Measurements from ENCODE around the gene ELANE.

The ELANE gene

DNA sequence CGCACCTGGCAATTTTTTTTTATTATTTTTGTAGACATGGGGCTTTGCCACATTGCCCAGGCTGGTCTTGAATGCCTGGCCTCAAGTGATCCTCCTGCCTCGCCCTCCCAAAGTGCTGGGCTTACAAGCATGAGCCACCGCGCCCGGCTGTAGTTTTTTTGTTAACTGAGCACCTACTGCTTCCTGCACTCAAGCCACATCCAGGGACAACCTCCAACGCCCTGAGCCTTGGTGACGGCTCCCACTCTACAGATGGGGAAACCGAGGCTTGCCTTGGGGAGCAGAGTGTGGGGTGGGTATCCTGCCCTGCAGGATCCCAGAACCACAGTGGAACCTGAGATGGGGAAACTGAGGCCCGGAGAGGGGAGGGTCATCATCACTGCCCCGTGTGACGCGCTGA, 3.0 kb downstream of the ELANE start (continued):
- TF ChIP-seq, protein P1, sequence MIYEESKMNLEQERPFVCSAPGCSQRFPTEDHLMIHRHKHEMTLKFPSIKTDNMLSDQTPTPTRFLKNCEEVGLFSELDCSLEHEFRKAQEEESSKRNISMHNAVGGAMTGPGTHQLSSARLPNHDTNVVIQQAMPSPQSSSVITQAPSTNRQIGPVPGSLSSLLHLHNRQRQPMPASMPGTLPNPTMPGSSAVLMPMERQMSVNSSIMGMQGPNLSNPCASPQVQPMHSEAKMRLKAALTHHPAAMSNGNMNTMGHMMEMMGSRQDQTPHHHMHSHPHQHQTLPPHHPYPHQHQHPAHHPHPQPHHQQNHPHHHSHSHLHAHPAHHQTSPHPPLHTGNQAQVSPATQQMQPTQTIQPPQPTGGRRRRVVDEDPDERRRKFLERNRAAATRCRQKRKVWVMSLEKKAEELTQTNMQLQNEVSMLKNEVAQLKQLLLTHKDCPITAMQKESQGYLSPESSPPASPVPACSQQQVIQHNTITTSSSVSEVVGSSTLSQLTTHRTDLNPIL (CRISPR knock-in tag; IDR thresholded peaks at IDR 0.05; ENCODE audit: low read depth) = no peak
- TF ChIP-seq OSR1 (CRISPR knock-in tag; IDR thresholded peaks at IDR 0.05) (no peak), ZFP30 (CRISPR knock-in tag; IDR thresholded peaks at IDR 0.05) (no peak), ARNTL (CRISPR knock-in tag; IDR thresholded peaks at IDR 0.05; ENCODE audit: borderline replicate concordance, low read depth) (no peak), ZNF565 (CRISPR knock-in tag; conservative IDR thresholded peaks at IDR 0.05; ENCODE audit: low read depth) (no peak), TOX (CRISPR knock-in tag; IDR thresholded peaks at IDR 0.05; ENCODE audit: borderline replicate concordance) (no peak), ESRRG (CRISPR knock-in tag; IDR thresholded peaks at IDR 0.05) (no peak), ZNF8 (CRISPR knock-in tag; IDR thresholded peaks at IDR 0.05) (no peak)
- TF ChIP-seq, protein P2, sequence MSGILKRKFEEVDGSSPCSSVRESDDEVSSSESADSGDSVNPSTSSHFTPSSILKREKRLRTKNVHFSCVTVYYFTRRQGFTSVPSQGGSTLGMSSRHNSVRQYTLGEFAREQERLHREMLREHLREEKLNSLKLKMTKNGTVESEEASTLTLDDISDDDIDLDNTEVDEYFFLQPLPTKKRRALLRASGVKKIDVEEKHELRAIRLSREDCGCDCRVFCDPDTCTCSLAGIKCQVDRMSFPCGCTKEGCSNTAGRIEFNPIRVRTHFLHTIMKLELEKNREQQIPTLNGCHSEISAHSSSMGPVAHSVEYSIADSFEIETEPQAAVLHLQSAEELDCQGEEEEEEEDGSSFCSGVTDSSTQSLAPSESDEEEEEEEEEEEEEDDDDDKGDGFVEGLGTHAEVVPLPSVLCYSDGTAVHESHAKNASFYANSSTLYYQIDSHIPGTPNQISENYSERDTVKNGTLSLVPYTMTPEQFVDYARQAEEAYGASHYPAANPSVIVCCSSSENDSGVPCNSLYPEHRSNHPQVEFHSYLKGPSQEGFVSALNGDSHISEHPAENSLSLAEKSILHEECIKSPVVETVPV (CRISPR knock-in tag; IDR thresholded peaks at IDR 0.05) = no peak
- TF ChIP-seq, protein P3, sequence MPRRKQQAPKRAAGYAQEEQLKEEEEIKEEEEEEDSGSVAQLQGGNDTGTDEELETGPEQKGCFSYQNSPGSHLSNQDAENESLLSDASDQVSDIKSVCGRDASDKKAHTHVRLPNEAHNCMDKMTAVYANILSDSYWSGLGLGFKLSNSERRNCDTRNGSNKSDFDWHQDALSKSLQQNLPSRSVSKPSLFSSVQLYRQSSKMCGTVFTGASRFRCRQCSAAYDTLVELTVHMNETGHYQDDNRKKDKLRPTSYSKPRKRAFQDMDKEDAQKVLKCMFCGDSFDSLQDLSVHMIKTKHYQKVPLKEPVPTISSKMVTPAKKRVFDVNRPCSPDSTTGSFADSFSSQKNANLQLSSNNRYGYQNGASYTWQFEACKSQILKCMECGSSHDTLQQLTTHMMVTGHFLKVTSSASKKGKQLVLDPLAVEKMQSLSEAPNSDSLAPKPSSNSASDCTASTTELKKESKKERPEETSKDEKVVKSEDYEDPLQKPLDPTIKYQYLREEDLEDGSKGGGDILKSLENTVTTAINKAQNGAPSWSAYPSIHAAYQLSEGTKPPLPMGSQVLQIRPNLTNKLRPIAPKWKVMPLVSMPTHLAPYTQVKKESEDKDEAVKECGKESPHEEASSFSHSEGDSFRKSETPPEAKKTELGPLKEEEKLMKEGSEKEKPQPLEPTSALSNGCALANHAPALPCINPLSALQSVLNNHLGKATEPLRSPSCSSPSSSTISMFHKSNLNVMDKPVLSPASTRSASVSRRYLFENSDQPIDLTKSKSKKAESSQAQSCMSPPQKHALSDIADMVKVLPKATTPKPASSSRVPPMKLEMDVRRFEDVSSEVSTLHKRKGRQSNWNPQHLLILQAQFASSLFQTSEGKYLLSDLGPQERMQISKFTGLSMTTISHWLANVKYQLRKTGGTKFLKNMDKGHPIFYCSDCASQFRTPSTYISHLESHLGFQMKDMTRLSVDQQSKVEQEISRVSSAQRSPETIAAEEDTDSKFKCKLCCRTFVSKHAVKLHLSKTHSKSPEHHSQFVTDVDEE (CRISPR knock-in tag; IDR thresholded peaks at IDR 0.05) = no peak

DNA sequence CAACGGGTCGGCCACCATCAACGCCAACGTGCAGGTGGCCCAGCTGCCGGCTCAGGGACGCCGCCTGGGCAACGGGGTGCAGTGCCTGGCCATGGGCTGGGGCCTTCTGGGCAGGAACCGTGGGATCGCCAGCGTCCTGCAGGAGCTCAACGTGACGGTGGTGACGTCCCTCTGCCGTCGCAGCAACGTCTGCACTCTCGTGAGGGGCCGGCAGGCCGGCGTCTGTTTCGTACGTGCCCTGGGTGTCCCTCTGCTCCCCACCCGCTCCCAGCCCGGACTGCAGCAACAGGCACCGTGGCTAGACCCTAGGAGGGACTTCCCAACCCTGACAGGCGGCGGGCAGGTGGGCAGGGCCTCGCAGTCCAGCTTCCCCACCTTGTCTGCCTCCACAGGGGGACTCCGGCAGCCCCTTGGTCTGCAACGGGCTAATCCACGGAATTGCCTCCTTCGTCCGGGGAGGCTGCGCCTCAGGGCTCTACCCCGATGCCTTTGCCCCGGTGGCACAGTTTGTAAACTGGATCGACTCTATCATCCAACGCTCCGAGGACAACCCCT, 3.5 kb downstream of the ELANE start:
- TF ChIP-seq, protein P1 (CRISPR knock-in tag; IDR thresholded peaks at IDR 0.05; ENCODE audit: low read depth) = no peak
- TF ChIP-seq ARNTL (CRISPR knock-in tag; IDR thresholded peaks at IDR 0.05; ENCODE audit: borderline replicate concordance, low read depth) (no peak), GLIS3 (CRISPR knock-in tag; IDR thresholded peaks at IDR 0.05) (no peak), OSR1 (CRISPR knock-in tag; IDR thresholded peaks at IDR 0.05) (no peak), ZNF8 (CRISPR knock-in tag; IDR thresholded peaks at IDR 0.05) (no peak), ZNF70 (CRISPR knock-in tag; IDR thresholded peaks at IDR 0.05) (no peak), SNAI2 (CRISPR knock-in tag; IDR thresholded peaks at IDR 0.05) (no peak), TCF4 (CRISPR knock-in tag; IDR thresholded peaks at IDR 0.05; ENCODE audit: borderline replicate concordance) (no peak), RARB (CRISPR knock-in tag; IDR thresholded peaks at IDR 0.05) (no peak), BACH2 (CRISPR knock-in tag; IDR thresholded peaks at IDR 0.05; ENCODE audit: borderline replicate concordance) (no peak), PPARA (CRISPR knock-in tag; IDR thresholded peaks at IDR 0.05; ENCODE audit: borderline replicate concordance) (no peak), CSDC2 (CRISPR knock-in tag; IDR thresholded peaks at IDR 0.05) (no peak), ZNF565 (CRISPR knock-in tag; conservative IDR thresholded peaks at IDR 0.05; ENCODE audit: low read depth) (no peak), ZC3H10 (CRISPR knock-in tag; IDR thresholded peaks at IDR 0.05) (no peak)
- TF ChIP-seq, protein P2 (CRISPR knock-in tag; IDR thresholded peaks at IDR 0.05) = no peak
- TF ChIP-seq, protein P3 (CRISPR knock-in tag; IDR thresholded peaks at IDR 0.05) = no peak
- TF ChIP-seq, protein P4, sequence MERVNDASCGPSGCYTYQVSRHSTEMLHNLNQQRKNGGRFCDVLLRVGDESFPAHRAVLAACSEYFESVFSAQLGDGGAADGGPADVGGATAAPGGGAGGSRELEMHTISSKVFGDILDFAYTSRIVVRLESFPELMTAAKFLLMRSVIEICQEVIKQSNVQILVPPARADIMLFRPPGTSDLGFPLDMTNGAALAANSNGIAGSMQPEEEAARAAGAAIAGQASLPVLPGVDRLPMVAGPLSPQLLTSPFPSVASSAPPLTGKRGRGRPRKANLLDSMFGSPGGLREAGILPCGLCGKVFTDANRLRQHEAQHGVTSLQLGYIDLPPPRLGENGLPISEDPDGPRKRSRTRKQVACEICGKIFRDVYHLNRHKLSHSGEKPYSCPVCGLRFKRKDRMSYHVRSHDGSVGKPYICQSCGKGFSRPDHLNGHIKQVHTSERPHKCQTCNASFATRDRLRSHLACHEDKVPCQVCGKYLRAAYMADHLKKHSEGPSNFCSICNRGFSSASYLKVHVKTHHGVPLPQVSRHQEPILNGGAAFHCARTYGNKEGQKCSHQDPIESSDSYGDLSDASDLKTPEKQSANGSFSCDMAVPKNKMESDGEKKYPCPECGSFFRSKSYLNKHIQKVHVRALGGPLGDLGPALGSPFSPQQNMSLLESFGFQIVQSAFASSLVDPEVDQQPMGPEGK (CRISPR knock-in tag; IDR thresholded peaks at IDR 0.05; ENCODE audit: borderline replicate concordance) = no peak
- TF ChIP-seq, protein P5, sequence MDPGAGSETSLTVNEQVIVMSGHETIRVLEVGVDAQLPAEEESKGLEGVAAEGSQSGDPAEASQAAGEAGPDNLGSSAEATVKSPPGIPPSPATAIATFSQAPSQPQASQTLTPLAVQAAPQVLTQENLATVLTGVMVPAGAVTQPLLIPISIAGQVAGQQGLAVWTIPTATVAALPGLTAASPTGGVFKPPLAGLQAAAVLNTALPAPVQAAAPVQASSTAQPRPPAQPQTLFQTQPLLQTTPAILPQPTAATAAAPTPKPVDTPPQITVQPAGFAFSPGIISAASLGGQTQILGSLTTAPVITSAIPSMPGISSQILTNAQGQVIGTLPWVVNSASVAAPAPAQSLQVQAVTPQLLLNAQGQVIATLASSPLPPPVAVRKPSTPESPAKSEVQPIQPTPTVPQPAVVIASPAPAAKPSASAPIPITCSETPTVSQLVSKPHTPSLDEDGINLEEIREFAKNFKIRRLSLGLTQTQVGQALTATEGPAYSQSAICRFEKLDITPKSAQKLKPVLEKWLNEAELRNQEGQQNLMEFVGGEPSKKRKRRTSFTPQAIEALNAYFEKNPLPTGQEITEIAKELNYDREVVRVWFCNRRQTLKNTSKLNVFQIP (CRISPR knock-in tag; IDR thresholded peaks at IDR 0.05; ENCODE audit: borderline replicate concordance, low read depth) = no peak
- no peak for ATAC-seq

Measured in SK-N-SH treated with all-trans-retinoic acid at 6 μM for 48 hours (cell line).